Stimulated activated naive CD4-positive, alpha-beta T cell treated with Interleukin-2 at 50 U/mL for 16 hours (primary cell): ENCODE results near the gene LRRC8B.
A peak's percentile ranks its signal among the peaks of the same experiment; 100 is the strongest.
"Not testable (repeated sequence)": the region's sequence is repeated elsewhere in the genome, so short reads cannot be mapped to it uniquely, and the experiment has no call there.

Experiments
- DNase-seq: peaks from one replicate; lab custom pipeline; 2025; lab: John Stamatoyannopoulos, UW

LRRC8B gene

DNA sequence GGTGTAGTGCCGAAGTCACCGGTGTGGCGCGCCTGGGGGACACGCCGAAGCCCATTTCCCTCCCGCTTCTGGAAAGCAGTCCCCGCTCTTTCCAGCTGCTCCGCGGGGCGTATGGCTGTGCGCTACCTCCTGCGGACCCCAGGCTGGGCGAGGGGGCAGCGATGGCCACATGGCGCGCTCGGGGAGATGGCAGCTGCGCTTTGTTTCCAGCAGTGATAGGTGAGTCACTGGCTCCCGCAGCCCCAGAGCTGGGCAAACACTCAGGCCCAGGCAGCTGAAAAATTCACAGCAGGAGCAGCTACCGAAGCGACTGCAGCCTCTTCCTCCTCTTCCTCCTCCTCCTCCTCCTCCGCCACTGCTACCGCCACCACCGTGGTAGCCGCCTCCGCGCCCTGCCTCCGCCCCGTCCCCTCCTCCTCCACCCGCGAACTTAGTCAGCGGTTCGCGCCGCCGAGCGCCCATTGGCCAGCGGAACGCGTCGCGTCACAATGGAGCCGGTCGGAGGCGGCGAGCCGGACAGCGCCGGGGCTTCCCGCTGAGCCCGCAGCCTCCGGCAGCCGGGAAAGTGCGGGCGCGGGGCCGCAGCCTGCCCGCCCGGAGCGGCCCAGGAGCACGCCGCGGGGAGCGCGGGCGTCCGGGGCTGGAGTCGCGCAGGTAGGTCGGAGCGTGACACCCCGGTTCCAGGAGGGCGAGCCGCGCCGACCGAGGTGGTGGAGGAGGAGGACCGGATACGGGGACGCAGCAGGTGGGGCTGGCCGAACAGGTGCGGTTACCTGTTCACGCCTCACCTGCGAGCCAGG is at the start of gene LRRC8B:
Gene LRRC8B, plus strand, starts transcription at position 461 of the 800 bp plus-strand sequence. CDS start 57,822 bp downstream, outside the sequence.
- DNase-seq = peak; percentile 87

DNA sequence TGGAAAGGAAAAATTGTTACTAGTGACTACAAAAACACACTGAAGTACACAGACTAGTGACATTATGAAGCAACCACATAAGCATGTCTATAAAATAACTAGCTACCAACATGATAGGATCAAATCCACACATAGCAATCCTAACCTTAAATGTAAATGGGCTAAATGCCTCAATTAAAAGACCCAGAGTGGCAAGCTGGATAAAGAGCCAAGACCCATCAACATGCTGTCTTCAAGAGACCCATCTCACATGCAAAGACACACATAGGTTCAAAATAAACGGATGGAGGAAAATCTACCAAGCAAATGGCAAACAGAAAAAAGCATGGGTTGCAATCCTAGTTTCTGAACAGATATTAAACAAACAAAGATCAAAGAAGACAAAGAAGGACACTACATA is 49.4 kb upstream of the LRRC8B start:
- DNase-seq = no peak

DNA sequence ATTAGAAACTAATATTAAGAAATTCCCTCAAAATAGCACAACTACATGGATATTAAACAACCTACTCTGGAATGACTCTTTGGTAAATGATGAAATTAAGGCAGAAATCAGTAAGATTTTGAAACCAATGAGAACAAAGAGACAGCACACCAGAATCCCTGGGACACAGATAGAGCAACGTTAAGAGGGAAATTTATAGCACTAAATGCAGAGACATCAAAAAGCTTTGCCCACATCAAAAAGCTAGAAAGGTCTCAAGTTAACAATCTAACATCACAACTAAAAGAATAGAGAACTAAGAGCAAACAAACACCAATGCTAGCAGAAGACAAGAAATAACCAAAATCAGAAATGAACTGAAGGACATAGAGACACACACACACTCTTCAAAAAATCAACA is 48.6 kb upstream of the LRRC8B start:
- no peak for DNase-seq

DNA sequence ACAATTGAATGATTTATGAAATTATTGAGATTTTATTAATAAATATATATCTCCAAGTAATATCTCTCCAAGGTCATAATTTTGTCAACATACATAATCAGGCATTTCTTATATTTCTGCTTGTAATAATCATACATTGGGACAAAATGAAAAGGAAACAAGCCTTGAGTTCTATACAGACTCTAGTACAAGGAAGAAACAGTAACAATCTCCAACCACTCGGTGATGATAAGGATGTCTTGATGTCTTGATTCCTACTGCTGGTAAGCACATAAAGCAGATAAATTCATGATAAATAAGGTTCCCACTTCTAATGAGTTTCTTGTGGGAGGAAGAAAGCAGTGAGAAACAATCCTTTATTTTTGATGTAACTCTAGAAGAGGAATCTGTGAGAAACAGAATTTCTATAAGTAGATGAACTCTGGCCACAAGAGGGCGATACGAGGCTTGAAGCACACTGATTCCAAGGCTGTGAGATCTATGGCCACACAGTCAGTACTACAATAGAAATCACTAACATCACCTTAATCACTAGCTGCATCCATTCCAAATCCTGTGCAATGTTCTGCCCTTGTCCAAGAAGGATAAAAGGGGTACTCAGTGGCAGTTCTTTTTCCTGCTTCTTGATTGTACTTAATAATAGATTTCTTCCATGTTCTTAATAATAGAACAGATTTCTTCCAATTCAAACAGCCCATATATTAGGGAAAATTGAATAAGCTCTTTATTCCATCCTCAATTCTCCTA is 41.4 kb upstream of the LRRC8B start:
- DNase-seq = peak; percentile 73

DNA sequence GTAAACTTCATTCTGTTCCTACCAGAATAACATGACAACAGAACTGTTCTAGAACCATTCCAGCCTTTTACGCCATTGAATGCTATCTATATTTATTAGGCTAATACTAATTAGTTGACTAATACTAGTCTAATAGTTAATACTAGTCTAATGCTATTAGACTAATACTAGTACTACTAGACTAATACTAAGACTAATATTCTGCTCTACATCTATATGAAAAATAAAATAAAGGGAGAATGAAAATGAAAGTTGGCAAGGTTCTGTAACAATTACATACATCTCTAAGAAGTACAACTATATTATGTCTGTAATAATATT is 40.9 kb upstream of the LRRC8B start:
- no peak for DNase-seq

DNA sequence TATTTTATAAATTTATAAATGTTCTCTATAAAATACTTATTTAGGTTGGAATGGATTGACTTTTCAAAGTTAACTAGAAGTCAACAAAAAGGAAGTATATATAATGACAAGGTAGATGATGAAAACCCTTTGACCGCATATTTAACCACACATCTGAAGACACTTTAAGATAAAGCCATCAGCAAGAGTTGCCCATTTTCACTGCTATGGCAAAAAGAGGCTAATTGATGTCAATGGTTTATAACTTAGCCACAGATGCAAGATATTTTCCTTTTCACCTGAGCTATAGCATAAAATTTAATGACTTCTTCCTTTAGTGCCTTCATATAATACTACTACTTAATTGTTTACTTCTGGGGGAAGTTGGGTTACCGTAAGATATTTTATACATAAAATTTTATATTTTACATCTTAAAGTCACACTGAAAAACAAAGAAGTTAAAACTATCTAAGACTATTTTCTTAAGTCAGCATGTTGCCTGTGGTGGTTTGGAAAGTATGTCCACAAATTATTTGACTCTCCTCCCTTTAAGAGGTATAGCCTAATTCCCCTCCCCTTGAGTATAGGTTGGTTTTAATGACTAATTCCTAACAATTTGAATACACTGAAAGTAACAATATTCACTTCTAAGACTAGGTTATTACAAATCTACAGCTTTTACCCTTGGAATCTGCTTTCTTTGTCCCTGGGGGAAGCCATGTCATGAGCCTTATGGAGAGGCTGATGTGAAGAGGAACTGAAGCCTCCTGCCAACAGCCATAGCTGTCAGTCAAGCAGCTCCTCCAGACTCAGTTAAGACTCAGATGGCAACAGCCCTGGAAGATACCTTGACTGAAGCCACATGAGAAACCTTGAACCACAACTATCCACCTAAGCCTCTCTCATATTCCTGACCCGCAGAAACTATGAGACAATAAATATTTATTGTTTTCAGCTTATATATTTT is 40.3 kb upstream of the LRRC8B start:
- no peak for DNase-seq

DNA sequence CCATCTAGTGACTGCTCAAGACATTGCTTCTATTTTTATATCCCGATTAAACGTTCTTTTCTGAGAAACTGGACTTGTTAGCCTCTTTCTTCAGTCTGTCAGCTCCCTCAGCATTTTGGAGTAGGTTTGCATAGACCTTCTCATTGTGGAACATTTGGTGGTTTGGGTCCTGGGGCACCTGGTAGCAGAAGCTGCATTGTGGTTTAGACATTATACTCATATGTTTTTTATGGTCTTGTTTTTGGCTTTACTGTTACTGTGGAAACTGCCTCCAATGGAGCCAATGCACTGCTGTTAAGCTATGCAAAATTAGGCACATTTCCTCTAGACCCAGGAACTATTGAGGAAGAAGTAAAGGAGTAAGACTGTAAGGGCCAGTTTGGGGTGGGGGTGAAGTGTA is 36.7 kb upstream of the LRRC8B start:
- no peak for DNase-seq

DNA sequence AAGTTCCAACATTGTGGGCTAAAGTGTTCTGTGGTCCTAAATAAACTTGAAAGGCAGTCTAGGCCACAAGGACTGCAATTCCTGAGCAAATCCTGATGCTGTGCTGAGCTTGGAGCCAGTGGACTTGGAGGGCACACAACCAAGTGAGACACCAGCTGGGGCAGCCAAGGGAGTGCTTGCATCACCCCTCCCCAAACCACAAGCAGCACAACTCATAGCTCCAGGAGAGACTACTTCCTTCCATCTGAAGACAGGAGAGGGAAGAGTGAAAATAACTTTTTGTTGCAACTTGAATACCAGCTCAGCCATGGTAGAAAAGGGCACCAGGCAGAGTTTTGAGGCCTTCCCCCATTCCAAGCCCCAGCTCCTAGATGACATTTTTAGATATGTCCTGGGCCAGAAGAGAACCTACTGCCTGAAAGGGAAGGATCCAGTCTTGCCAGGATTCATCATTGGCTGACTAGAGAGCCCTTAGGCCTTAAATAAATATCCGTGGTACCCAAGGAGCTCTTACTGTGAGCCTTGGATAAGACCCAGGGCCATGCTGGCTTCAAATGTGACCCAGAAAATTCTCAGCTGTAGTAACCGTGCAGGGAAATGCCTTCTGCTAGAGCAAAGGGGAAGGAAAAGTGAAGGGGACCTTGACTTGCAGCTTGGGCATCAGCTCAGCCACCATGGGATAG is 35.4 kb upstream of the LRRC8B start:
- no peak for DNase-seq

DNA sequence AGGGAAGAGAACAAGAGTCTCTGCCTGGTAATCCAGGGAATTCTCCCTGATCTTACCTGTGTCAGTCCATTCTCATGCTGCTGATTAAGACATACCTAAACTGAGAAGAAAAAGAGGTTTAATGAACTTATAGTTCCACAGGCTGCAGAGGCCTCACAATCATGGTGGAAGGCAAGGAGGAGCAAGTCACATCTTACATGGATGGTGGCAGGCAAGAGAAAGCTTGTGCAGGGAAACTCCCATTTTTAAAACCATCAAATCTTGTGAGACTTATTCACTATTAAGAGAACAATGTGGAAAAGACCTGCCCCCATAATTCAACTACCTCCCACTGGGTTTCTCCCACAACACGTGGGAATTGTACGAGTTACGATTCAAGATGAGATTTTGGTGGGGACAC is 34.2 kb upstream of the LRRC8B start:
- DNase-seq = no peak

DNA sequence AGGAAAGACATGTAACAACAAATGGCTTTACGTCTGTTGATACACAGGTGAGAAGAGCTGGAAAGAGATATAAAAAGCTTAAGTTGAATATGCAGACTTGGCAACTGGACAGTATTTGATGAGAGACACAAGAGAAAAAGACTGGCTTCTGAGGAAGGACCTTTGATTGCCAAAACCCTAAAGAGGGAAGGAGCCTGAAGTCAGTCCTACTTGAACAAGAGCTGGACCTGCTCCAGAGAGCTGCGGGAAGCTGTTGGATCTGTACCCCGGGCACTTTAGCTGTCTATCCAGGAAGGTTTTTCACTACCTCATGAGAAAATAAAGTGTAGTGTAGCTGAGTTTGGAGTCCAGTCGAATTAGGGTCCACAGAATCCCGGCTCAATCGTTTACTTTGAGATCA is 25.3 kb upstream of the LRRC8B start:
- DNase-seq = no peak

DNA sequence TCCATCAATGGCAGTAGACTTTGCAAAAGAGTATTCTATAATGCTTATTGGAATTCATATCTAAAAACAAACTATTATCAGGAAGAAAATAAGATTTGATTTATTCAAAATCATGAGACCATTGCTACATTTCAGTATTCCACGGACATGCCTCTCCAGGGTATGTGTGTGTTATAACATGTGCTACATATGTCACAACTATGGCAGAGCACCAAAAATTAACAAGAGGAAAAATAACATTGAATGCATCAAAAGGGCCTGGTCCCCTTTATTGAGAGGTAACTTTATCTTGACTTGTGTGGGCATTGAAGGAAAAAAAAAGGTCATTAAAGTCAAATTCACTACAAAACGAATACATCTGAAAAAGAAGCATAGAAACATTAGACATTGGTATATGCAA is 22.6 kb upstream of the LRRC8B start:
- no peak for DNase-seq

DNA sequence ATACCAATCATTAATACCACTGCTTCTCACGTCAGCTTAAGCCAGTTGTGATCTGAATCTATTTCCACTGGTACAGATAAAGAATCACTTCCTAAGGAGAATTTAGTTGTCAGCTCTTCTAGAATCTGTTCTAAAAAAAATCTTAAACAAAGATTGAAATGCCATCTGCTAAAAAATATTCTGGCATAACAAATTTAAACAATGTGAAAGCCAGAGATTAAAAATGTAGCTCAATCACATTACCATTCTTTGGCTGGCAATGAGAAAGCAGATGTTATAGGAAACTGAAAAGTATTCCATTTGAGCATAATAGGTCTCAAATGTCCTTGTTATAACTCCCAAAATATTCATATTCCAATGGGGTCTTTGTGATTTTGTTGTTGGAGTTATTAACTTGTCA is 21.7 kb upstream of the LRRC8B start:
- no peak for DNase-seq

DNA sequence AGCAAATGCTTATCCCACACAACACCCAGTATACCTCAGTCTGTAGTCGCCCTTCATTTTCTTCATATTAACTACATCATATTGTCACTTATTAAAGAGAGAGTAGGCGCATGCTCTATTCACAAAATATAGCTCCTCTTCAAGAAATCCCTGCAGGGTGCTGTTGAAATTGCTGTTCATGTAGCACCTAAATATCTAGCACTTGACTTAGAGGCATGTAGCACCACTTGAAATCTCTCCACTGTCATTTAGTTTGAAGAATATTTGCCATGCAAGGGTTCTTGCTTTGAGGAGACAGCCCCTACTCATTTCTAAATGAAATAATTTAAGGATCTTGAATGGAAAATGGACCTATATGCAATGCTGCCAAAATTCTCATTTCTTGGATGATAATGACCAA is 20.9 kb upstream of the LRRC8B start:
- no peak for DNase-seq

DNA sequence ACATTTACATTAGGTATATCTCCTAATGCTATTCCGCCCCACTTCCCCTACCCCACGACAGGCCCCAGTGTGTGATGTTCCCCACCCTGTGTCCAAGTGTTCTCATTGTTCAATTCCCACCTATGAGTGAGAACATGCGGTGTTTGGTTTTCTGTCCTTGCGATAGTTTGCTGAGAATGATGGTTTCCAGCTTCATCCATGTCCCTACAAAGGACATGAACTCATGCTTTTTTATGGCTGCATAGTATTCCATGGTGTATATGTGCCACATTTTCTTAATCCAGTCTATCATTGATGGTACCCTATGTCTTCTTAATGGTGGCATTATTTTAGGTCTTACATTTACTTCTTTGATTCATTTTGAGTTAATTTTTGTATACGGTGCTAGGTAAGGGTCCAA is 14.6 kb upstream of the LRRC8B start:
- DNase-seq = not testable (repeated sequence)

DNA sequence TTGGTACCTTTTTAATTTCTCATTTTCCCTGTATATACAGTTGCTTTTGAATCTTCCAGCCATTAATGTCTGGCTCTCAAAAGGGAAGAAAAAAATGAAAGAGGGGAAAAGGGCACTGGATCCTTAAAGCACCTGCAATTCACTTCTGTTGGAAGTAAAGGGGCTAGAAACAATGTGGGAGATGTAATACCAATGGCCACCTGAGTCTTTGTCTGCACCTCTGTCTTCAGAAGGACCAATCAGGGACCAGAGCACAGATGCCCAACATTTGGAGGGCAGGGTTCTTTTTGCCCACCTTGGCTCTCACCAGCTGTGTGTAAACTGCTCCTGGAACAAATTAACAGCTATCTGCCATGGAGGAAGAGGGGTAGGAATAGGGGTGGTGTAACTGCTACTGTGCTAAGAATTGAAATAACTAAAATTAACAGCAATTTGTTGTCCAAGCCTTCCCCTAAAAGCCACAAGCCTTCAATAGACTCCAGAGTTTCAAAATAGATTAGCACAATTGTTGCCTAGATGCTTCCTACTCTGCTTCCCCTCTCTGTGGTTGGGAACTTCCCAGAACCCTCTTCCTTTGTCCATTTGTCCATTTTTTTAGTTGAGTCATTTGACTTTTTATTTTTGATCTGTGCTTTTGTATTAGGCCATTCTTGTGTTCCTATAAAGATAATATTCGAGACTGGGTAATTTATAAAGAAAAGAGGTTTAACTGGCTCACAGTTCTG is 11.5 kb upstream of the LRRC8B start:
- no peak for DNase-seq

DNA sequence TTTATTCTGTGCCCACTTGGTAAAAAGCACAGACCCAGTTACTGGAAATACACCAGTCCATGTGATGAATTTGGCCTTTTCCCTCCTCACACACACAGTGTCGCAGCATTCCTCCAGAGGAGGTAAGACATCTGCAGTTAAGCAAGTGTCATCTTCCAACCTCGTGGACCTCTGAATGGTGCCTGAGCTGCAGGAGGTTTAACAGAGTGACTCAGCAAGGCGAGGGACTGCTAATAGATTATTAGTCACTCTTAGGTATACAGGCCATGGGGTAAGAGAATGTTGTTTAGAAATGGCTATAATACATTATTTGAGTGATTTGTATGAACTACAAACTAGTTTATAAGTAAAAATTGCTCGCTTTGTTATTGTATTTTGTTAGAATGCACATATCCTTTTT is 8.6 kb upstream of the LRRC8B start:
- no peak for DNase-seq

DNA sequence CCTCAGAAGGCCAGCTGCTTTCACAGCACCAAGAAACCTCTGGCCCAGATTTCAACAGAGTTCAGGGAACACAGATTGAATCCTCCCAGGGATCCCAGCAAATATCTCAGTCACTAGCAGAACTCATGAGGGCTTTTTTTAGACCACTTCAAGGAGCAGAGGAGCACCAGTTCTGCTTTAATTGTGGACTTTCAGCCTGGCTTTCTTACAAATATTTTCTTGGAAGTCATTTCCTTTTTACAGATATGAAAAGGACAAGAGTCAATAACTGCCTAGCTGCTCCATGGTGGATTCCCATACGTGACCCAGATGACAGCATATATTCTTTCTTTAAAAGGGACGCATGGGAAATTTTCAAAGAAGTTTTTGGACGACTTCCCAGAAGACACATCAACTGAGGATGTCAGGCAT is 6.4 kb upstream of the LRRC8B start:
- no peak for DNase-seq

DNA sequence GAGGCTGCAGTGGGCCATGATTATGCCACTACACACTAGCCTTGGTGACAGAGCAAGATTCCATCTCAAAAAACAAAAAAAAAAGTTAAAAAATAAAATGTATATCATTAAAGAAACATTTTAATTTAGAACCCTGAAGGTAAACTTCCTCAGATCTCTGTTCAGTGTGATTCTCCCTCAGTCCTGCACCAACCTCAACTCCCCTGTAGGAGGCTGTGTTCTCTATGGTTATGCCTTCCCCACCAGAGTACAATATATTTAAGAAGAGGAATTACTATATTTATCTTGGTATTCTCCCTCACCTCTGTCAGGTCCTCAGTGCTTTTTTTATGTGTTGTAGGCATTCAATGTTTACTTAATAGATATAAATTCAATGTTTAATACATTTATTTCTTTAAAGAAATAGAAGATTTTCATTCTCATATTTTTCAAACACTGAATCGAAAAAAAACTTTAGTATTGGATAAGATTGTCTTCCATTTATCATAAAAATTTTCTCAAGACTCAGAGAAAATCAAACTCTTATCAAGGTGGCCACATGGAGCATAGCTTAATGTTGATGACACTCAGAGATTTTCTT is 4.8 kb upstream of the LRRC8B start:
- peak; percentile 19 for DNase-seq

DNA sequence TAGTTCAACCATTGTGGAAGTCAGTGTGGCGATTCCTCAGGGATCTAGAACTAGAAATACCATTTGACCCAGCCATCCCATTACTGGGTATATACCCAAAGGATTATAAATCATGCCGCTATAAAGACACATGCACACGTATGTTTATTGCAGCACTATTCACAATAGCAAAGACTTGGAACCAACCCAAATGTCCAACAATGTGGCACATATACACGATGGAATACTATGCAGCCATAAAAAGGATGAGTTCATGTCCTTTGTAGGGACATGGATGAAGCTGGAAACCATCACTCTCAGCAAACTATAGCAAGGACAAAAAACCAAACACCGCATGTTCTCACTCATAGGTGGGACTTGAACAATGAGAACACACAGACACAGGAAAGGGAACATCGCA is 2.7 kb upstream of the LRRC8B start:
- not testable (repeated sequence) for DNase-seq

DNA sequence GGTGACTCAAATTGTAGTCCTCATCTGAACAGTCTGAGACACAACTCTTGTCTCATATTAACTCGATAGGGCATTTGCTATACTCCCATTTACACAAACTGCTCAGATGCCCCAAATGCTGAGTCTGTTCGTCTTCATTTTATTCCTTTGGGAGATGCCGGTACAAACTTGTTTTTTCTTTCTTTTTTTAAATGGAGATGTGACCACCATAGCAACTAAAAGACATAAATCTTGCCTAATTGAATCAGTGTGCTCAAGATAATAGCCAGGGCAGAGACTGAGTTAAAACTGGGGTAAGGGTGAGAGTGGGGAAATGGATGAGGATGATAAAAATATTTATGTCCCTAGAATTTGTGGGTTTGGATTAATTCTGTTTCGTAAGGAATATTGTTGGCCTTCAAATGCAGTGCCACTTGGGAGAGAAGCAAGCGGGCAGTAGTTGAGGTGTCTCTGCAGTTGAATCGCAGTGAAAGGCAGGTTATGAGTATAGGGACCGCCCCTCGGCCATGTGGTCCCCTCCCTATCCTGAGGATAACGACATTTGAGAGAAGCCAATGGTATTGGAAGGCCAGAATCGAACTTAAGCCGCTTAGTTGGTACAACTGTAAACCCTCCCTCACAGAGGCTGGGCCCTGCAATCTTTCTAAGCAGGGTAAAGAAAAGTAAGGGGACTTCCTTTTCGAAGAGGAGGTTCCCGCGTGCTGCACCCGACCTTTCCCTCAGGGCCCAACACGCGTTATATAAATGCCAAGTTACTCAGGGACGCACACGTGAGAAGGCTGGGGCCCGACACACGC is 859 bp upstream of the LRRC8B start:
- DNase-seq = peak; percentile 72
